HFFc6 (cell line): Measurements from ENCODE around the gene SLC29A4. TPM values are rescaled to one million over a fixed set of nuclear protein-coding genes. Genes with fewer than 3 reads are reported as not detected.
"Not testable (repeated sequence)": the region's sequence is repeated elsewhere in the genome, so short reads cannot be mapped to it uniquely, and the experiment has no call there.

Experiments used
- DNase-seq: peaks from one replicate; pipeline ENCODE4 v3.0.0-alpha.2; 2018
- H3K27ac Mint-ChIP-seq: 2 replicates; pipeline ENCODE4 v1.8.0; 2020; ENCODE audit warnings: mild to moderate bottlenecking, mixed read lengths
- H3K27me3 Mint-ChIP-seq: 2 replicates; pipeline ENCODE4 v1.8.0; 2021; ENCODE audit warnings: mild to moderate bottlenecking, moderate library complexity, mixed read lengths; ENCODE audit not compliant: insufficient read depth
- H3K36me3 Mint-ChIP-seq: 2 replicates; pipeline ENCODE4 v1.8.0; 2021; ENCODE audit warnings: low read depth, mixed read lengths
- H3K4me1 Mint-ChIP-seq: 2 replicates; pipeline ENCODE4 v1.8.0; 2020; ENCODE audit warnings: low read depth, mixed read lengths
- H3K4me3 Mint-ChIP-seq: 2 replicates; pipeline ENCODE4 v1.8.0; 2020; ENCODE audit warnings: mild to moderate bottlenecking, moderate library complexity, mixed read lengths
- H3K9me3 Mint-ChIP-seq: 2 replicates; pipeline ENCODE4 v1.8.0; 2020; ENCODE audit warnings: mild to moderate bottlenecking, mixed read lengths
- CTCF ChIP-seq: fragments of 200-600 bp; sonication (generic); IDR thresholded peaks from 2 replicates; pipeline ENCODE4 v1.5.0; 2021; ENCODE audit warnings: antibody characterized with exemption, mild to moderate bottlenecking
- total RNA-seq, 6 experiments: library from RNA; stranded (reverse); fragmentation: NEBNext Ultra II Directional; extraction: Animal tissue kit (Norgen Biotek cat#: 25700); gene quantifications; 2 replicates in 1 of 6; 3 replicates in 5 of 6; pipeline ENCODE4 v1.2.3, GENCODE V29; 2021

The SLC29A4 gene
- total RNA-seq, 6 experiments from 2014 or later = 0.62 to 2.1 (median 0.84) TPM

- no peaks in the 10 kb centered on the region for H3K9me3 Mint-ChIP-seq
- no peak overlapping the region for H3K27ac Mint-ChIP-seq
Measured at GRCh38 chr7:5309146-5309545, 26.4 kb downstream of the SLC29A4 start.

DNA sequence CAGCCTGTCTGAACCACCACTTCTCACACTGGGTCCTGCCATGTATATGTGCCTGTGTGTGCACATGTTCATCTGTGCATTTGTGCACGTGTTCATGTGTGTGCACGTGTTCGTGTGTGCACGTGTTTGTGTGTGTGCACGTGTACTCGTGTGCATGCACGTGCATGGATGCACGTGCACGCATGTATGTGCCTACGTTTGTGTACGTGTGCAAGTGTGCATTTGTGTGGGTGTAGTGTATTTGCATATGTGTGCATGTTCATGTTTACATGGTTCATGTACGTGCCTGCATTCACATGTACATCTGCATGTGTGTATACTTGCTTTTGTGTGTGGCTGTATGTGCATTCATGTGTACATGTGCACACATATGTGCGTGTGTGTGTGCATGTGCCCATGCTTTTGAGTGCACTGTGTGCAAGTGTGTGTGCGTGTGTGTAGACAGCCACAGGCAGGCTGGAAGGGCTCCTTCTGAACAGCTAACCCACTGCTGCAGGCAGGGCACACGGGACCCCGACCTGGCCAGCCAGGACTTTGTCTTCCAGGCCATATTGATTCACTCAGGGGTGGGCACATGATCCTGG is 28.2 kb downstream of the SLC29A4 start:
- Mint-ChIP-seq H3K27me3 (peaks cover 12% of the 10 kb centered on the region), H3K36me3 (peaks cover 21% of the 10 kb centered on the region), H3K4me3 (no peak overlapping the region)

More at GRCh38 chr7:5309146-5309545, 26.4 kb downstream of the SLC29A4 start:
- TF ChIP-seq CTCF = no peak
- Mint-ChIP-seq H3K4me3 (no peak overlapping the region), H3K4me1 (no peaks in the 10 kb centered on the region), H3K36me3 (peaks cover 17% of the 10 kb centered on the region), H3K27me3 (peaks cover 14% of the 10 kb centered on the region)
- DNase-seq = no peak

GRCh38 chr7:5312276-5313070 is 29.7 kb downstream of the SLC29A4 start:
- H3K4me3 Mint-ChIP-seq, H3K9me3 Mint-ChIP-seq, H3K4me1 Mint-ChIP-seq, DNase-seq, H3K27ac Mint-ChIP-seq: not testable (repeated sequence)
- peaks cover 25% of the 10 kb centered on the region for H3K36me3 Mint-ChIP-seq
- H3K27me3 Mint-ChIP-seq = peaks cover 11% of the 10 kb centered on the region

More for the DNA sequence above, 28.2 kb downstream of the SLC29A4 start:
- no peak overlapping the region for H3K27ac Mint-ChIP-seq
- H3K9me3 Mint-ChIP-seq = no peaks in the 10 kb centered on the region
- DNase-seq = no peak
- H3K4me1 Mint-ChIP-seq = no peaks in the 10 kb centered on the region
- TF ChIP-seq CTCF = no peak

GRCh38 chr7:5313076-5313885 is 30.5 kb downstream of the SLC29A4 start:
- not testable (repeated sequence) for H3K27ac Mint-ChIP-seq, H3K9me3 Mint-ChIP-seq, DNase-seq, H3K4me3 Mint-ChIP-seq, H3K4me1 Mint-ChIP-seq
- Mint-ChIP-seq H3K36me3 (peaks cover 27% of the 10 kb centered on the region), H3K27me3 (peaks cover 16% of the 10 kb centered on the region)

- peaks cover 13% of the 10 kb centered on the region for H3K27me3 Mint-ChIP-seq
- H3K36me3 Mint-ChIP-seq = peaks cover 39% of the 10 kb centered on the region
- no peak for DNase-seq
- H3K9me3 Mint-ChIP-seq = peaks cover 20% of the 10 kb centered on the region
- H3K4me1 Mint-ChIP-seq = no peaks in the 10 kb centered on the region
- no peak overlapping the region for H3K4me3 Mint-ChIP-seq
- H3K27ac Mint-ChIP-seq = no peak overlapping the region
- no peak for TF ChIP-seq CTCF
Measured at GRCh38 chr7:5314864-5315263, 32.1 kb downstream of the SLC29A4 start.

DNA sequence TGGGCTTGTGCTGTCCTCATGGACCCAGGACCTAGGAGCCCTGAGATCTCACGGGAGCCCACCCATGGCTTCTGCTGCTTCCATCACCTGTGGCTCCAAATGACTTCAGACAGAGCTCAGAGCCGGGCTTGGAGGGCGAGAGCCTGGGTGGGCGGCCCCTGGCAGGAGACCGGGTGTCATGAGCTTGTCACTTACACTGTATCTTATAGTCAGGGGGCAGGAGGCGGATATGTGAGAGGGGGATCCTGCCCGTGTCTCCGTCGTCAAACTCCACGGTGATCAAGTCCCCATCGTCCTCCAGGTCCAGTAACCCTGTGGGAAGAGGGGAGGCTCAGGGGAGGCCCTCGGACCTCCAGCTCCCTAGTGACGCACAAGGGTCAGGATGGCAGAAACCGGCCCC is 33.0 kb downstream of the SLC29A4 start:
- no peak overlapping the region for H3K27ac Mint-ChIP-seq
- TF ChIP-seq CTCF = no peak
- peaks cover 23% of the 10 kb centered on the region for H3K9me3 Mint-ChIP-seq
- no peak overlapping the region for H3K4me3 Mint-ChIP-seq
- no peak for DNase-seq
- H3K4me1 Mint-ChIP-seq = no peaks in the 10 kb centered on the region
- peaks cover 13% of the 10 kb centered on the region for H3K27me3 Mint-ChIP-seq
- H3K36me3 Mint-ChIP-seq = peaks cover 43% of the 10 kb centered on the region

- peaks cover 48% of the 10 kb centered on the region for H3K36me3 Mint-ChIP-seq
- DNase-seq, H3K4me3 Mint-ChIP-seq, H3K27ac Mint-ChIP-seq, H3K4me1 Mint-ChIP-seq: not testable (repeated sequence)
- H3K27me3 Mint-ChIP-seq = peaks cover 18% of the 10 kb centered on the region
- peaks cover 23% of the 10 kb centered on the region for H3K9me3 Mint-ChIP-seq
Measured at GRCh38 chr7:5318613-5319012, 35.9 kb downstream of the SLC29A4 start.
